NCI-H82 (cell line): ENCODE results near the gene C10orf105.

Experiments
- DNase-seq: peaks from one replicate; lab custom pipeline; 2025; lab: John Stamatoyannopoulos, UW

Gene C10orf105

DNA sequence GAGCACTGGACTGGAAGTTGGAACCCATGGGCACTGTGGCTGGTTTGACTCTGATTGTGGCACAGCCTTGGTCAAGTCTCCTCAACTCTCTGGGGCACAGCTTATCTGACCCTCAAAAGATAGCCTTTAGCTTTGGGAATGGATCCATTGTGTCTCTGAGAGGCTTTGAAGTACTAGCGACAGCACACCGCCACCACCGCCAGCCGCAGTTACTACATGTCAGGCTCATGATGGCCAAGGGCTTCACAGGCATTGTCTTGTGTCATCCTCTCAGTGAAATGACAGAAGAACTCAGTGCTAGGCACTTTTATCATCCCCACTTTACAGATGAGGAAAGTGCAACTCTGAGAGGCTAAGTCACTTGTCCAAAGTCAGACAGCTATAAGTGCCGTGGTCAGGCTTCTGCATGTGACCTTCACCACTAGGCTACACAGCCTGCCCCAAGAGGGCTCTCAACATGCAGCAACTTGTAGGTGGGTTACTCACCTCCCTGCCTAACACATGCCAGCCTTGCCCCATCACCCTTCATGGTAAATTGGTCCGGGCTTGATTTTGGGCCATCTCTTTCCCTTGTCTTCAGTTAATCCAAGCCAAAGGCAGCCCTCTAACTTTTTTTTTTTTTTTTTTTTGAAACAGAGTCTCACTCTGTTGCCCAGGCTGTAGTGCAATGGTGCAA, 44.1 kb downstream of the C10orf105 start:
- DNase-seq, result no peak

GRCh38 chr10:71671994-71672946, 47.3 kb downstream of the C10orf105 start:
- no peak for DNase-seq

GRCh38 chr10:71667387-71667752, 52.2 kb downstream of the C10orf105 start:
- no peak for DNase-seq

- DNase-seq, result peak; percentile 71
Measured at GRCh38 chr10:71666639-71667386, 52.8 kb downstream of the C10orf105 start.

DNA sequence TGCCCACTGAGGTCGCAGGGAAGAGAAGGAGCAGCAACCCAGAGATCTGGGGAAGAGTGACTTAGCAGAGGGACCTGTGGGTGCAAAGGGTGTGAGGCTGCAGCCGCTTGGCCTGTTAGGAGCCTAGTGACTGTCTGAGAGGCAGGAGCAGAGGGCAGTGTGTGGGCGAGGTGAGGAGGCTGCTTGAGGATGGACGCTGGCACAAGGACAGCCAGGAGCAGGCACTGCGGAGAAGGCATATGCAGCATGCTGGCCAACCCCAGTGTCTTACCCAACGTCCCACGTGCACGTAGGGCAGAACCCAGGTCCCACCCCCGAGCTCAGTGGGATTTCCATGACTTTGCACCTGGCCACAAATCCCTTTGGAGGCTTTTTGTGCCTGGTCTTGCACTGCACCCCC, 54.1 kb downstream of the C10orf105 start:
- DNase-seq, result no peak

DNA sequence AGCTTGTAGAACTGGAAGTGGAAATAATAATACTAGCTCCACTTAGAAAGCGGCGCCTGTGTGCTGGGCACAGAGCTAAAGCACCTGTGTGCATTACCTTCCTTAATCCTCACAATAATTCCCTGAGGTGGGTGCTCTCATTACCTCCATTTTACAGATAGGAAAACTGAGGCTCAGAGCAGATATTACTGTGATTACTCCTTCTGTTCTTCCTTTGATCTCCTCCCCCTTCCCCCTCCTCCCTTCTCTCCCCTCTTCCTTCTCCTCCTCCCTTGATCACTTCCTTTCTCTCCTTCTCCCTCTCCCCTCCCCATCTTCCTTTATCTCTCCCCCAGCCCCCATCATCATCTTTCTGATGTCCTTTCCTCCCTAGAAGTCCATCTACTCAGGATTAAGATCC, 55.0 kb downstream of the C10orf105 start:
- no peak for DNase-seq

DNA sequence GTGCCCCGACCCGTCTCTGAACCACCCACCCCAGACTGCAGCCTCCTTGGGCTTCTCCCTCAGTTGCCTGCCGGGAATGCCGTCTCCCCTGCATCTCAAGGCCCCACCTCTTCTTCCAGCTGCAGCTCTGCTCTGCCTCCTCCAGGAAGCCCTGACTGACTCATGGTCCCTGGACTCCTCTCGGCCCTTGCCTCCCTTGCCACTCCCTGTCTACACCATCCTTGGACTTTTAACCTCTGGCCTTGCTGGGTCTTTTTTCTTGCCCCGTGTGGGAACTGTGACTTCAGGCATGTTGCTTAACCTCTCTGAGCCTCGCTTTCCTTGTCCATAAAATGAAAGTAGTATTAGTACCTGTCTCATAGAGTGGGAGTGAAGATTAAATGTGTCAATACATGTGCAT, 56.3 kb downstream of the C10orf105 start:
- no peak for DNase-seq

GRCh38 chr10:71661779-71662336, 57.7 kb downstream of the C10orf105 start:
- DNase-seq, result no peak
